ENCODE measurements around the gene GRM5. TPM values are rescaled to one million over a fixed set of nuclear protein-coding genes. Genes with fewer than 3 reads are reported as not detected.
"Not testable (repeated sequence)": the region's sequence is repeated elsewhere in the genome, so short reads cannot be mapped to it uniquely, and the experiment has no call there.

Gene GRM5
- total RNA-seq, 4 donors from 2014 or later, result 0.81 TPM; not detected in 3

- H3K36me3 ChIP-seq; H3K27ac ChIP-seq; intact Hi-C loops (cut with DNase I); H3K4me1 ChIP-seq; H3K4me3 ChIP-seq (replicated peaks in 1 of 3); H3K27me3 ChIP-seq; H3K9me3 ChIP-seq; DNase-seq: not testable (repeated sequence)
- WGBS, 2 donors, result 26 to 31% methylated on average over 1 of the region's 1 CpG
These were observed 221.9 kb downstream of the GRM5 start for GRCh38 chr11:88843766-88844426.

DNA sequence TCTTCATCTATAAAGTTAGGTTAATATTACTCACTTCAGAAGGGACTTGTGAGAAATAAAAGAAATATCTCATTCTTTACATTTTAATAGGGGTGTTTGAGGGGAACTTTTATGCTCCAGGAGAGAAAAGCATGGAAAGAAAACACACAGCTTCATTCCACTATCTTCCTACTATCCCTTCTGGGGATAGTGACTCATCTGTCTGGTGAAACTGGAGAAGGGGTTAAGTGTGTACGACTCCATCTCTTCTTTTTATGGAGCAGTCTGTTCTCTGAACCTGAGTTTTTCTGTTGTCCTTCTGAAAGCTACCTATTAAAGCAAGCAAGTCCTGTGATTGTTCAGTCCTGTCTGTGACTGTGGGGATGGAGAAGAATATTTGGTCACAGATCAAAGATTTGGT, 227.6 kb downstream of the GRM5 start:
- H3K9me3 ChIP-seq; H3K4me1 ChIP-seq; H3K27me3 ChIP-seq; H3K27ac ChIP-seq; H3K36me3 ChIP-seq; intact Hi-C loops (cut with DNase I); DNase-seq; H3K4me3 ChIP-seq (replicated peaks in 1 of 3): not testable (repeated sequence)
- WGBS, 2 donors, result 60 to 65% methylated on average over 1 of the region's 1 CpG

DNA sequence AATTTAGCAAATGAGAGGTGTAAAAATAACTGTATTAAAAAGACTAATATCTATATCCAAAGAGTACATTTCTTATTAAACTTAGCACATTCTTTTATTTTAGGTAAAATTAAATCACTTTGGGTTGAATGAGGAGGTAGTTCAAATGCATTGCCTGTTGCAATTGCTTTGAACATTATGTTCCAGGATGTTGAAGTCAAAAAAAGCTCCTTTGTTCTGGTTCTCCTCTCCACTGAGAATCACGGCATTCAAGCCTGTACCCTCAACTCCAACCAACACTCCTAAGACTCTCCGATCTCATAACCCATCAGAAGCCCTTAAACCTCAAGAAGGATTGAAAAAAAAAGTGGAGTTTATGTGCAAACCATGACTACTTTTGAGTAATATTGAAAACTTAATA, 230.1 kb downstream of the GRM5 start:
- DNase-seq; H3K36me3 ChIP-seq; H3K27ac ChIP-seq; H3K4me3 ChIP-seq (replicated peaks in 1 of 3); intact Hi-C loops (cut with DNase I); H3K4me1 ChIP-seq; H3K9me3 ChIP-seq; H3K27me3 ChIP-seq: not testable (repeated sequence)
- 69 to 74% methylated on average over 2 of the region's 2 CpGs for WGBS, 2 donors

DNA sequence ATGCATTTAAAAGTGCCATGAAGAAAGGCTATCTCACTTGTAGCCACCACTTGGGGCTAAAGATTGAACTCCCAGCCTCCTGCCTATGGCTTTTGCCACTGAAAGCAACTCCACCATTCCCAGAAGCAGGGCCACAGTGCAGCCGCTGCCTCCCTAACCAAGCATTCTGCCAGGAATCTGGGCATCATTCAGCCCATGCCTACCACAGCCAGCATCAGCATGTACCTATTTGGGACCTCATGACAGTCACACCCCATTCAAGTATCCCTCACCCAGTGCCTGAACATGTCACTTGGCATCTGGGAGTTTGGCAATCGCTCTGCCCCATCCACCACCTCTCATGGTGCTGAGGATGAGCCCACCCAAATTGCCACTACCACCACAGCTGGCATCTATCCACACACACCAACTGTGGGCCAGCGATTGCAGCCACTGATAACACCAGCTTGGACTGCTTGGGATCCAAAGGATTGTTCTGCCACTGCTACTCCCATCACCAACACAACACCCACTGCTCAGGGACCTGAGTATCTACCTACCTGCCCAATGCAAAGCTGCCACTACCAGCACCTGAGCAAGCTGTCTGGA, 234.4 kb downstream of the GRM5 start:
- TF ChIP-seq CTCF (IDR thresholded peaks at IDR 0.05) (no peak), POLR2A (IDR thresholded peaks at IDR 0.05) (no peak)
- no peaks in the 10 kb centered on the region for H3K4me1 ChIP-seq
- H3K36me3 ChIP-seq, result no peaks in the 10 kb centered on the region
- no peak overlapping the region for H3K27ac ChIP-seq
- WGBS, 2 donors, result 85 to 86% methylated on average over 3 of the region's 3 CpGs
- no peak overlapping the region for H3K4me3 ChIP-seq (replicated peaks in 1 of 3)
- DNase-seq, result no peak
- H3K9me3 ChIP-seq, result no peaks in the 10 kb centered on the region
- H3K27me3 ChIP-seq, result no peaks in the 10 kb centered on the region
- intact Hi-C loops (cut with DNase I), result no loop called here

- Histone ChIP-seq H3K27me3 (no peaks in the 10 kb centered on the region), H3K4me1 (no peaks in the 10 kb centered on the region), H3K27ac (no peak overlapping the region), H3K36me3 (no peaks in the 10 kb centered on the region), H3K9me3 (no peaks in the 10 kb centered on the region), H3K4me3 (replicated peaks in 1 of 3) (no peak overlapping the region)
- intact Hi-C loops (cut with DNase I), result no loop called here
- no peak for DNase-seq
- 31 to 37% methylated on average over 3 of the region's 3 CpGs for WGBS, 2 donors
- no peak for TF ChIP-seq CTCF (IDR thresholded peaks at IDR 0.05)
- TF ChIP-seq POLR2A (IDR thresholded peaks at IDR 0.05), result no peak
These were observed 238.6 kb downstream of the GRM5 start for GRCh38 chr11:88827018-88827676.

DNA sequence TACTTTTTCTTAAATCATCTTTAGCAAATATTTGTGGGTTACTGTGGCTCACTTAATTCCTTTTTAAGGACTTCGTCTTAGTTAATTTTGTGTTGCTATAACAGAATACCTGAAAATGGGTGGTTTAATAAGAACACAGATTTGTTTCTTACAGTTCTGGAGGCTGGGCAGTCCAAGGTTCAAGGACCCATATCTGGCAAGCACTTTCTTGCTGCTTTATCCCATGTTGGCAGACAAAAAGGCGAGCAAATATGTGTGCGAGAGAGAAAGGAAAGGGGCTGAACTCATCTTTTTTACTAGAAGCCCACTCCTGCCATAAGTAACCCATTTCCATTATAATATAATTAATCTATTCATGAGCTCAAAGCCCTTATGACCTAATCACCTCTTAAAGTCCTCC, 246.2 kb downstream of the GRM5 start:
- 84 to 87% methylated on average over 3 of the region's 3 CpGs for WGBS, 2 donors
- Histone ChIP-seq H3K9me3 (no peaks in the 10 kb centered on the region), H3K4me3 (replicated peaks in 1 of 3) (no peak overlapping the region), H3K4me1 (no peaks in the 10 kb centered on the region), H3K27me3 (no peaks in the 10 kb centered on the region), H3K27ac (no peak overlapping the region), H3K36me3 (no peaks in the 10 kb centered on the region)
- DNase-seq, result no peak
- intact Hi-C loops (cut with DNase I), result no loop called here
- no peak for TF ChIP-seq POLR2A (IDR thresholded peaks at IDR 0.05)

GRCh38 chr11:88818978-88819377, 246.8 kb downstream of the GRM5 start:
- Histone ChIP-seq H3K36me3 (no peaks in the 10 kb centered on the region), H3K9me3 (no peaks in the 10 kb centered on the region), H3K4me3 (replicated peaks in 1 of 3) (no peak overlapping the region), H3K4me1 (no peaks in the 10 kb centered on the region), H3K27me3 (no peaks in the 10 kb centered on the region), H3K27ac (no peak overlapping the region)
- TF ChIP-seq POLR2A (IDR thresholded peaks at IDR 0.05), result no peak
- TF ChIP-seq CTCF (IDR thresholded peaks at IDR 0.05), result no peak
- no peak for DNase-seq
- intact Hi-C loops (cut with DNase I), result no loop called here

Measured in thyroid gland (tissue), 4 donors.